HCT116 (cell line): Measurements from ENCODE around the gene IP6K2. TPM values are rescaled to one million over a fixed set of nuclear protein-coding genes. Genes with fewer than 3 reads are reported as not detected.

ENCODE experiments used
- ATAC-seq: fragments of 200-7000 bp; cut with Tn5 transposase; 2 replicates; pipeline ENCODE4 v1.9.1; 2020; ENCODE audit warnings: mild to moderate bottlenecking, moderate library complexity
- BruUV-seq: library from RNA; stranded (reverse); fragments of 400-500 nt; replicated peaks from 2 replicates; lab custom pipeline; 2021; lab: Mats Ljungman, UMichigan
- CTCF ChIA-PET: fragments of 300-600 bp; sonication (Branson Sonifier 250); formaldehyde crosslinking; loops from one replicate; lab custom pipeline; 2021; ENCODE audit warnings: antibody characterized with exemption; lab: Charles Lee
- POLR2A ChIA-PET: fragments of 300-600, 350-600 bp; sonication (Branson Sonifier 250); formaldehyde crosslinking; loops from one replicate; lab custom pipeline; 2021; ENCODE audit warnings: antibody characterized with exemption; lab: Charles Lee
- RAD21 ChIA-PET, 2 experiments: fragments of 300-600 bp; sonication (Branson Sonifier 250); formaldehyde crosslinking; loops; one replicate each; lab custom pipeline; 2023; ENCODE audit warnings: low total read pairs in 2 of 2; ENCODE audit not compliant: uncharacterized antibody in 2 of 2, unreplicated experiment in 2 of 2, low non-redundant PET in 1 of 2; lab: Charles Lee
- DNase-seq: peaks from one replicate; pipeline ENCODE4 v3.0.0-alpha.2; 2010; ENCODE audit warnings: low read depth, low spot score
- H2AFZ ChIP-seq: fragments of 200-600 bp; shearing (Covaris generic), sonication (generic); 2 replicates; pipeline ENCODE4 v1.6.1; 2017; ENCODE audit warnings: low read depth, mixed run types, mixed read lengths, antibody characterized with exemption, low read length; ENCODE audit not compliant: poor library complexity, severe bottlenecking
- H3K27ac ChIP-seq: 2 replicates; pipeline ENCODE4 v1.5.1; 2012; ENCODE audit warnings: low read depth, low read length
- H3K27me3 ChIP-seq: fragments of 200-600 bp; sonication (generic); 2 replicates; pipeline ENCODE4 v1.6.1; 2016; ENCODE audit warnings: mixed run types, low read length, mixed read lengths; ENCODE audit not compliant: insufficient read depth
- H3K36me3 ChIP-seq, 2 experiments: fragments of 200-500 bp in 1 of 2; fragments of 200-600 bp in 1 of 2; sonication (Bioruptor generic) in 1 of 2; sonication (generic) in 1 of 2; 2 replicates each; pipeline versions ENCODE4 v1.5.1 to v1.6.1; 2014 to 2016; ENCODE audit warnings: low read length in 2 of 2, inconsistent platforms in 1 of 2, mixed read lengths in 1 of 2, mixed run types in 1 of 2; ENCODE audit not compliant: insufficient read depth in 2 of 2, control insufficient read depth in 1 of 2
- H3K4me1 ChIP-seq, 2 experiments: fragments of 200-600 bp in 1 of 2; sonication (generic) in 1 of 2; 2 replicates each; pipeline versions ENCODE4 v1.5.1 to v1.6.1; 2012 to 2017; ENCODE audit warnings: low read length in 2 of 2, inconsistent platforms in 1 of 2, mild to moderate bottlenecking in 1 of 2, mixed read lengths in 1 of 2, mixed run types in 1 of 2, moderate library complexity in 1 of 2; ENCODE audit not compliant: insufficient read depth in 2 of 2, control insufficient read depth in 1 of 2
- H3K4me2 ChIP-seq: fragments of 200-600 bp; sonication (generic); 2 replicates; pipeline ENCODE4 v1.6.1; 2017; ENCODE audit warnings: mixed run types, low read length, mixed read lengths
- H3K4me3 ChIP-seq, 2 experiments: fragments of 200-600 bp in 1 of 2; sonication (generic) in 1 of 2; replicated peaks in 1 of 2; 2 replicates each; pipeline ENCODE4 v1.5.1; 2011 to 2016; ENCODE audit warnings: low read length in 2 of 2, control low read depth in 1 of 2, low read depth in 1 of 2, mild to moderate bottlenecking in 1 of 2, mixed read lengths in 1 of 2, mixed run types in 1 of 2
- H3K79me2 ChIP-seq: fragments of 200-600 bp; sonication (generic); 2 replicates; pipeline ENCODE4 v1.6.1; 2017; ENCODE audit warnings: mild to moderate bottlenecking, mixed run types, low read length, moderate library complexity, mixed read lengths; ENCODE audit not compliant: insufficient read depth
- H3K9ac ChIP-seq: fragments of 200-600 bp; sonication (generic); 2 replicates; pipeline ENCODE4 v1.6.1; 2016; ENCODE audit warnings: low read length, mixed read lengths
- H3K9me2 ChIP-seq: fragments of 200-600 bp; sonication (generic), shearing (Covaris generic); 2 replicates; pipeline ENCODE4 v1.6.1; 2017; ENCODE audit warnings: mixed run types, mild to moderate bottlenecking, moderate library complexity; ENCODE audit not compliant: insufficient read depth
- H3K9me3 ChIP-seq, 2 experiments: fragments of 200-500 bp in 1 of 2; fragments of 200-600 bp in 1 of 2; sonication (Bioruptor generic) in 1 of 2; sonication (generic) in 1 of 2; 2 replicates each; pipeline ENCODE4 v1.6.1; 2014 to 2017; ENCODE audit warnings: low read length in 2 of 2, mixed read lengths in 2 of 2, inconsistent platforms in 1 of 2, low read depth in 1 of 2, mild to moderate bottlenecking in 1 of 2, mixed run types in 1 of 2, moderate library complexity in 1 of 2; ENCODE audit not compliant: control insufficient read depth in 1 of 2, insufficient read depth in 1 of 2
- H4K20me1 ChIP-seq: fragments of 200-600 bp; sonication (generic), shearing (Covaris generic); 2 replicates; pipeline ENCODE4 v1.6.1; 2017; ENCODE audit warnings: mixed run types, mild to moderate bottlenecking, moderate library complexity; ENCODE audit not compliant: insufficient read depth
- ATF3 ChIP-seq: IDR thresholded peaks from 2 replicates; pipeline ENCODE4 v1.6.1; 2012
- CEBPB ChIP-seq: IDR thresholded peaks from 2 replicates; pipeline ENCODE4 v1.6.1; 2012; ENCODE audit warnings: low read depth
- EGR1 ChIP-seq: IDR thresholded peaks from 2 replicates; pipeline ENCODE4 v1.6.1; 2012; ENCODE audit warnings: low read depth
- ELF1 ChIP-seq: IDR thresholded peaks from 2 replicates; pipeline ENCODE4 v1.6.1; 2012; ENCODE audit warnings: low read depth, borderline replicate concordance
- EZH2phosphoT487 ChIP-seq: fragments of 200-600 bp; IDR thresholded peaks from 2 replicates; pipeline ENCODE4 v1.6.1; 2018; ENCODE audit warnings: antibody characterized with exemption, borderline replicate concordance
- FOSL1 ChIP-seq: IDR thresholded peaks from 2 replicates; pipeline ENCODE4 v1.6.1; 2012; ENCODE audit warnings: low read depth
- JUND ChIP-seq: IDR thresholded peaks from 2 replicates; pipeline ENCODE4 v1.6.1; 2012
- RAD21 ChIP-seq: IDR thresholded peaks from 2 replicates; pipeline ENCODE4 v1.6.1; 2012; ENCODE audit warnings: low read depth, mild to moderate bottlenecking
- SP1 ChIP-seq: IDR thresholded peaks from 2 replicates; pipeline ENCODE4 v1.6.1; 2012; ENCODE audit warnings: low read depth
- YY1 ChIP-seq: IDR thresholded peaks from 2 replicates; pipeline ENCODE4 v1.6.1; 2011; ENCODE audit warnings: low read length, low read depth, moderate library complexity, mild to moderate bottlenecking; ENCODE audit not compliant: insufficient replicate concordance; ENCODE audit errors: extremely low read depth
- ZNF274 ChIP-seq: fragments of 200-500 bp; sonication (Bioruptor generic); IDR thresholded peaks from 2 replicates; pipeline ENCODE4 v1.6.1; 2014; ENCODE audit warnings: mild to moderate bottlenecking, low read depth, low read length, inconsistent platforms
- intact Hi-C: fragments of 100-400 bp; cut with micrococcal nuclease; formaldehyde crosslinking; loops from 2 replicates; pipeline ENCODE4 v1.10.0; 2022
- total RNA-seq: library from RNA; stranded (reverse); gene quantifications from one replicate; pipeline ENCODE4 v1.2.1, GENCODE V29; 2021; ENCODE audit not compliant: unreplicated experiment
- TF ChIP-seq, protein P1 (sequence below), 3 experiments: fragments of 200-600 bp in 1 of 3; sonication (generic) in 1 of 3; IDR thresholded peaks in 2 of 3; conservative IDR thresholded peaks in 1 of 3; 2 replicates each; pipeline ENCODE4 v1.5.1; 2012 to 2017; ENCODE audit warnings: low read depth in 2 of 3, low read length in 2 of 3, antibody characterized with exemption in 1 of 3, borderline replicate concordance in 1 of 3, control low read depth in 1 of 3, mild to moderate bottlenecking in 1 of 3, mixed read lengths in 1 of 3, mixed run types in 1 of 3, moderate library complexity in 1 of 3; ENCODE audit not compliant: insufficient read depth in 1 of 3

The IP6K2 gene
- total RNA-seq, 1 experiment from 2014 or later, result 89.5 TPM

DNA sequence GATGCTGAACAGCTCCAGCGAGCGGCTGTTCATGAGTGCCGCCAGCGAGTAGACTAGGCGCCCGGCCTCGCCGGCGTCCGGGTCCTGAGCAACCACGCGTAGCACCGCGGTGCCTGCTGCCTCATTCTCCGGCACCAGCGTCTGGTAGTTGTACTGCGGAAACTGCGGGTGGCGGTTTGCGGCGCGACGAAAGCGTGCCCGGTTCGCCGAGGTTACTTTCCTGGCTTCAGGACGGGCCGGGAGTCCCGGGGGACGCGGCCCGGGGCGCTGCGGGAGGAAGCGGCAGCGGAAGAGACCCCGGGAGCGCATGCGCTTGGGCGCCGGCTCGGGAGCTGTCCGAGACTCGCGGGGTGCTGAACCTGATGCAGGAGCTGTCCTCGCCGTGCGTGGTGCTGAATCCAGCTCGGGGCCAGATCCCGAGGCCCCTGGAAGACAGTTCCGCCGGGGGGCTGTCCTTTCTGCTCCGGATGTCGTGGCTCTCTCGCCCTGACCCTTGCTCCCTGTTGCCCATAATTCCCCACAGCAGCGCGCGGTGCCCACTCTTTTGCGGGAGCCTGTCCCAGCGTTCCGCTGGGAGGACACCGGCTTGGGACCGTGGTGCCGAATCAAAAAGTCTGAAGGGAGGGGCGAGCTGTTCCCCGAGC lies 55.4 kb downstream of the IP6K2 start:
- intact Hi-C loops, result loop anchor here (10.0 kb wide), 1 partner anchor 107 kb away; the partner anchor contains the start of gene PFKFB4
- POLR2A ChIA-PET, result no interaction called here
- ATAC-seq, result no peak

More for the DNA sequence above, 55.4 kb downstream of the IP6K2 start:
- Histone ChIP-seq H3K4me1 (peaks cover 8 to 23% of the 10 kb centered on the region in 2 experiments), H3K27me3 (no peaks in the 10 kb centered on the region), H4K20me1 (no peaks in the 10 kb centered on the region), H3K79me2 (no peaks in the 10 kb centered on the region), H2AFZ (no peak overlapping the region), H3K9ac (no peak overlapping the region), H3K9me3 (peaks cover 0 to 6% of the 10 kb centered on the region in 2 experiments; a peak in 1 of 4 replicates), H3K27ac (no peak overlapping the region)
- CTCF ChIA-PET, result interaction anchor here (1.7 to 1.9 kb wide), 2 partner anchors 25 to 26 kb away, joined by 5 to 12 read pairs; partner anchors contain the start of genes NCKIPSD and SLC26A6
- no peak for DNase-seq
- no peak for TF ChIP-seq RAD21
- no peak for TF ChIP-seq ZNF274
- TF ChIP-seq JUND, result no peak
- TF ChIP-seq, protein P1, sequence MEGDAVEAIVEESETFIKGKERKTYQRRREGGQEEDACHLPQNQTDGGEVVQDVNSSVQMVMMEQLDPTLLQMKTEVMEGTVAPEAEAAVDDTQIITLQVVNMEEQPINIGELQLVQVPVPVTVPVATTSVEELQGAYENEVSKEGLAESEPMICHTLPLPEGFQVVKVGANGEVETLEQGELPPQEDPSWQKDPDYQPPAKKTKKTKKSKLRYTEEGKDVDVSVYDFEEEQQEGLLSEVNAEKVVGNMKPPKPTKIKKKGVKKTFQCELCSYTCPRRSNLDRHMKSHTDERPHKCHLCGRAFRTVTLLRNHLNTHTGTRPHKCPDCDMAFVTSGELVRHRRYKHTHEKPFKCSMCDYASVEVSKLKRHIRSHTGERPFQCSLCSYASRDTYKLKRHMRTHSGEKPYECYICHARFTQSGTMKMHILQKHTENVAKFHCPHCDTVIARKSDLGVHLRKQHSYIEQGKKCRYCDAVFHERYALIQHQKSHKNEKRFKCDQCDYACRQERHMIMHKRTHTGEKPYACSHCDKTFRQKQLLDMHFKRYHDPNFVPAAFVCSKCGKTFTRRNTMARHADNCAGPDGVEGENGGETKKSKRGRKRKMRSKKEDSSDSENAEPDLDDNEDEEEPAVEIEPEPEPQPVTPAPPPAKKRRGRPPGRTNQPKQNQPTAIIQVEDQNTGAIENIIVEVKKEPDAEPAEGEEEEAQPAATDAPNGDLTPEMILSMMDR (IDR thresholded peaks at IDR 0.05 in 2 of 3, conservative IDR thresholded peaks at IDR 0.05 in 1 of 3; ENCODE audit: borderline replicate concordance in 1 of 3, insufficient read depth in 1 of 3, low read depth in 2 of 3, low read length in 2 of 3), result no peak
- TF ChIP-seq SP1, result no peak
- no peak for TF ChIP-seq ATF3
- TF ChIP-seq EGR1, result no peak
- TF ChIP-seq EZH2phosphoT487, result no peak
- TF ChIP-seq FOSL1, result no peak
- TF ChIP-seq ELF1, result no peak
- TF ChIP-seq CEBPB, result no peak
- TF ChIP-seq YY1, result no peak
- TF ChIP-seq, all 23 proteins: peak for 0
- Histone ChIP-seq H3K4me2 (no peak overlapping the region), H3K4me3 (no peak overlapping the region), H3K9me2 (no peaks in the 10 kb centered on the region), H3K36me3 (no peaks in the 10 kb centered on the region)
- BruUV-seq, result no TSS peak
- RAD21 ChIA-PET, result no interaction called here
